GM13976 (cell line): Measurements from ENCODE around the gene FAM221B.

Experiments
- DNase-seq: peaks from one replicate; pipeline ENCODE4 v3.0.0; 2012; ENCODE audit warnings: low spot score
- in situ Hi-C: fragments of 300-500 bp; cut with MboI; formaldehyde crosslinking; loops from one replicate; pipeline ENCODE4 v1.12.0; 2022; ENCODE audit warnings: low sequenced_read_pairs, mixed read lengths, inconsistent platforms; ENCODE audit not compliant: unreplicated experiment
- TF ChIP-seq, protein P1 (sequence below): IDR thresholded peaks from 2 replicates; pipeline ENCODE4 v1.5.1; 2012; ENCODE audit warnings: borderline replicate concordance, mild to moderate bottlenecking; ENCODE audit not compliant: insufficient read depth; ENCODE audit errors: extremely low read depth, missing control alignments, control extremely low read depth

FAM221B gene

DNA sequence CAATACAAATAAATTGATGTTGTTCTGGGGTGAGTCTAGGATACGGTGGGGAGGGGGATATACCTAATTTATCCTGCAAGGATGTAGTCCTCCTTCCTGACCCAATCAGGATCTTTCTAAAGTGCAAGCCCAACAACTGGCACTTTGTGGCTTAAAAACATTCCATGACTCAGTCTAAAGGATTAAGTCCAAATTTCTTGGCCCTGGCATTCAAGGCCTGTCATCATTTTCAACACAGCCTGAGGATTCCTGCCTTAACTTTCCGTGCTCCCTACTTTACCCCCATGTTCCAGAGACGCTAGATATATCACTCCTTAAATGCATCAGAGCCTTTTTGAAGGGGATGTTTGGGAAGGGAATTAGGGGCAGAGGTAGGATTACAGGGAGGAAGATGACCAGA, 1.0 kb downstream of the FAM221B start:
- in situ Hi-C loops: loop anchor here (10.0 kb wide), 1 partner anchor 57 kb away; no protein-coding TSS in a partner anchor
- TF ChIP-seq, protein P1, sequence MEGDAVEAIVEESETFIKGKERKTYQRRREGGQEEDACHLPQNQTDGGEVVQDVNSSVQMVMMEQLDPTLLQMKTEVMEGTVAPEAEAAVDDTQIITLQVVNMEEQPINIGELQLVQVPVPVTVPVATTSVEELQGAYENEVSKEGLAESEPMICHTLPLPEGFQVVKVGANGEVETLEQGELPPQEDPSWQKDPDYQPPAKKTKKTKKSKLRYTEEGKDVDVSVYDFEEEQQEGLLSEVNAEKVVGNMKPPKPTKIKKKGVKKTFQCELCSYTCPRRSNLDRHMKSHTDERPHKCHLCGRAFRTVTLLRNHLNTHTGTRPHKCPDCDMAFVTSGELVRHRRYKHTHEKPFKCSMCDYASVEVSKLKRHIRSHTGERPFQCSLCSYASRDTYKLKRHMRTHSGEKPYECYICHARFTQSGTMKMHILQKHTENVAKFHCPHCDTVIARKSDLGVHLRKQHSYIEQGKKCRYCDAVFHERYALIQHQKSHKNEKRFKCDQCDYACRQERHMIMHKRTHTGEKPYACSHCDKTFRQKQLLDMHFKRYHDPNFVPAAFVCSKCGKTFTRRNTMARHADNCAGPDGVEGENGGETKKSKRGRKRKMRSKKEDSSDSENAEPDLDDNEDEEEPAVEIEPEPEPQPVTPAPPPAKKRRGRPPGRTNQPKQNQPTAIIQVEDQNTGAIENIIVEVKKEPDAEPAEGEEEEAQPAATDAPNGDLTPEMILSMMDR: no peak
- DNase-seq: no peak

DNA sequence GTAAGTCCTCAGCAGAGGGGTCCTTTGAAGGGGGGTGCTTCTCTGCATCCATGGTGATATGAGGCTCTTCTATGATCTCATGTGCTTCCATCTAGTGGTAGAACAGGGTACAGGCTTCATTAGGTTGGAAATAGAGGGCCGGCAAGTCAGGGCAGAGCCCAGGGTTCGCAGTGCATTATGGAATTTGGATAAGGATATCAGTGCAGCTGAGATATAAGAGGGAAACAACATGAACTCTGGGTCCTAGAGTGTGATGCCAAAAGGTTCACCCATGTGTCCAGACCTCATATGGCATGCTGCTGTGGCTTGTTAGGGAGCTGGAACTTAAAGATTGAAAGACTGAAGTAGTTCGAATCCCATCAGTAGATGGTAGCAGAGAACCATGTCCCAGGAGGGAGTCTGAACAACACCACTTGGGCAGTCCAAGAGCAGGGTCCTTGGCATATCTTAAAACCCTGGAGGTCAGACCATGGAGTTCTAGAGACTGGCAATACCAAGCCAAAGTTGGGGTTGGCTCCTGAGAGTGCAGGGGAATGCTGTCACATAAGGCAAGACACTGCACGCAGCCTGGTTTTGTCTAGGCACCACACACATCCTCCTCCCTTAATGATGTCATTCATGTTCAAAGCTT, 2.3 kb downstream of the FAM221B start:
- in situ Hi-C loops: loop anchor here (10.0 kb wide), 1 partner anchor 59 kb away; no protein-coding TSS in a partner anchor
- peak; percentile 67 for DNase-seq
- TF ChIP-seq, protein P1: peak; percentile 58

DNA sequence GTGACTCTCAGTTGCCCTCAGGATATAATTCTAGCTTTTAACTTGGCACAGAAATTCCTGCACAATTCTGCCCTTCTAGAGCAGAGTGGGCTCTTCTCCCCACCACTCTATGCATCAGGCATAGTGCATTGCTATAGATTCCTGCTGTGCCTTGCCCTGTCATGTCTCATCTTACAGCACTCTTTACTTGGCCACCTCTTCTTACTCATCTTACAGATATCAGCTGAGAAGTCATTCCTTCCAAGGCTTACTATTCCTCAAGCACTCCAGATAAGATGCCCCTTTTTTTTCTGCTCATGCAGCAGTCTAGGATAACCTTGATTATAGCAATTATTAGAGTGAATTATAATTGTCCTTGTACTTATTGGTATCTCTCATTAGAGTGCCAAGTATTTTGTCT, 5.6 kb downstream of the FAM221B start:
- TF ChIP-seq, protein P1: no peak
- in situ Hi-C loops: loop anchor here (10.0 kb wide), 1 partner anchor 62 kb away; no protein-coding TSS in a partner anchor
- no peak for DNase-seq

DNA sequence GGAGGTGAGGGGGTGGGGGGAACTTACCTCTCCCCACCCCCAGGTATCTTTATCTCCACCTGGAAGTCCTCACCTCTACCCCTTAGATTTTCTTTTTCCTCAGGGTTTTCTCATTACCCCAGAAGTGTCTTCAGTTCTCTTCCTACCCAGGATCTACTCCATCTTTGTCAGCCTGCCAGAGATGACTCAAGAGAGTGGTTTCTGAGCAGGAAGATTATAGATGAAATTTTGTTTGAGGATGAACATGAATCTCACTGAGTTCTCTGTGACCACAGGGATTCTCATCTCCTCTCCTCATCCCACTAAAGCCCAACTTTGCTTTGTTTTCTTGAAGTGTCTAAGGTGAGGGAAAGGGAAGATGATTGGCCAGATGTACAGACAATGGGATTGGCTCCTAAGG, 8.5 kb downstream of the FAM221B start:
- no peak for DNase-seq
- TF ChIP-seq, protein P1: no peak
- in situ Hi-C loops: loop anchor here (10.0 kb wide), 1 partner anchor 65 kb away; no protein-coding TSS in a partner anchor

DNA sequence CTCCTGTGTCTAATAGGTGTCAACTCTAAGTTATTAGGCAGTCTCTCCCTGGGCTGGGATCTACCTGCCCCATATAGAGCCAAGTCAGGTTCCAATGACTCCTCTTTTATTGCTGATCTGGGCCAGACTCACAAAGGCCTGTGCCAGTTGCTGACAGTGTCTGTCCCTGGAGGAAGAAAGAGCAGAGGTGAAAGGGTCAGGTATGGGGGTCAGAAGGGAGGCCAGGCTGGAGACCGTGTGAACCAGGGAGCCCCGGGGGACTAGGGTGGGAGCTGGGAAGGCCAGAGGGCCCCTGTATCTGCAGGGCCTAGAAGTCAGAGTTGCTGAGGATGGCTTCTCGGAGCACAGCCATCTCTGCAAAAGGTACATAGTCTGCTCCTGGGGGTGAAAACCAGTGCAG, 10.2 kb downstream of the FAM221B start:
- DNase-seq: no peak
- in situ Hi-C loops: no loop called here
- TF ChIP-seq, protein P1: no peak

DNA sequence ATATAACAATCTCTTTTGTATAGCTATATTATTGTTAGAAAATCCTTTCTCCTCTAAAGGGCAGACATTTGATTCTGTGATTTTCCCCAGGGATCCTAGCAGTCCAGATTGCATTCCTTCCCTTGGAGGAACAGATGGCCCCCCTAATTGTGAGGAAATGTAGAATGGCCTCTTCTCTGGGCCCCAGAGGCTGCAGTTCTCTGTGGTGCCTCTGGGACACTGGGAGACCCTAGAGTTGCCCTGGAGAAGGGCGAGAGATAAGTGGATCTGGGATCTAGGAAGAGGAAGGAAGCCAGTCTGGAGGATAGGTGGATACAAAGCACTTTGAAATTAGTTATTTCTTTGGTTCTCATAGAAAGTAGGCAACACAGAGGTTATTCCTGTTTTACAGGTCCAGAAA, 11.8 kb downstream of the FAM221B start:
- DNase-seq: no peak
- in situ Hi-C loops: no loop called here

More for the DNA sequence above, 11.8 kb downstream of the FAM221B start:
- TF ChIP-seq, protein P1: no peak
